ENCODE data around the gene SHB.

DNA sequence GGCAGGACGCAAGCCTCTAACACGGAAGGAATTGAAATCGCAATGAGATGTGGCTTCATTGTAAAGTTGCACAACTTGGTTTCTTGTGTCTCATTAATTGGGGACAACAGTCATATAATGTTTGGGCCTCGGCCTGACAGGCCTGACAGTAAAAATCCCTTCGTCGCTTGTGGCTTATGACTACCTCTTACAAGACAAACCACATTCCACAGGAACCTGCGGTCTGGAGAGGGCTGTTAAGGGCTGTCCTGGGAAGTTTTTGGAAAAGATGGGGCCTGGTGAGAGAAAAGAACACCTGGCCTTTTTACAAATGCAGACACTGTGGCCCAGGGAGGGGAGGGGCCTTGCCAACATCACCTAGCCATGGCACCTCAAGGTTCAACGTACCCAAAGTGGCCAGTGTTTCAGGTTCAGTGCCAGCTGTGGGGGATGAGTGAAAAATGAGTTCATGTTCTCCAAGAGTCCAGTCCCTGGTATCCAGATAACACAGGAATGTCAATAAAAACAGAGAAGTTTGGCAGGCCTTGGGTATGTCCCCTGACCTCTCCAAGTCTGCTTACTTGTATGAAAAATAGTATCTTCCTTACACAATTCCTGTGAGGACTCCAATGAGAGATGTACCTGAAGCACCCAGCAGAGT is 22.2 kb downstream of the SHB start:
- TF ChIP-seq, protein P1, sequence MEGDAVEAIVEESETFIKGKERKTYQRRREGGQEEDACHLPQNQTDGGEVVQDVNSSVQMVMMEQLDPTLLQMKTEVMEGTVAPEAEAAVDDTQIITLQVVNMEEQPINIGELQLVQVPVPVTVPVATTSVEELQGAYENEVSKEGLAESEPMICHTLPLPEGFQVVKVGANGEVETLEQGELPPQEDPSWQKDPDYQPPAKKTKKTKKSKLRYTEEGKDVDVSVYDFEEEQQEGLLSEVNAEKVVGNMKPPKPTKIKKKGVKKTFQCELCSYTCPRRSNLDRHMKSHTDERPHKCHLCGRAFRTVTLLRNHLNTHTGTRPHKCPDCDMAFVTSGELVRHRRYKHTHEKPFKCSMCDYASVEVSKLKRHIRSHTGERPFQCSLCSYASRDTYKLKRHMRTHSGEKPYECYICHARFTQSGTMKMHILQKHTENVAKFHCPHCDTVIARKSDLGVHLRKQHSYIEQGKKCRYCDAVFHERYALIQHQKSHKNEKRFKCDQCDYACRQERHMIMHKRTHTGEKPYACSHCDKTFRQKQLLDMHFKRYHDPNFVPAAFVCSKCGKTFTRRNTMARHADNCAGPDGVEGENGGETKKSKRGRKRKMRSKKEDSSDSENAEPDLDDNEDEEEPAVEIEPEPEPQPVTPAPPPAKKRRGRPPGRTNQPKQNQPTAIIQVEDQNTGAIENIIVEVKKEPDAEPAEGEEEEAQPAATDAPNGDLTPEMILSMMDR (IDR thresholded peaks at IDR 0.05) = no peak
- peak; percentile 94 for TF ChIP-seq POLR2AphosphoS5 (IDR thresholded peaks at IDR 0.05)

Measured in prostate gland (tissue), 2 donors.